ENCODE data around the gene ERICH6B.

The ERICH6B gene

DNA sequence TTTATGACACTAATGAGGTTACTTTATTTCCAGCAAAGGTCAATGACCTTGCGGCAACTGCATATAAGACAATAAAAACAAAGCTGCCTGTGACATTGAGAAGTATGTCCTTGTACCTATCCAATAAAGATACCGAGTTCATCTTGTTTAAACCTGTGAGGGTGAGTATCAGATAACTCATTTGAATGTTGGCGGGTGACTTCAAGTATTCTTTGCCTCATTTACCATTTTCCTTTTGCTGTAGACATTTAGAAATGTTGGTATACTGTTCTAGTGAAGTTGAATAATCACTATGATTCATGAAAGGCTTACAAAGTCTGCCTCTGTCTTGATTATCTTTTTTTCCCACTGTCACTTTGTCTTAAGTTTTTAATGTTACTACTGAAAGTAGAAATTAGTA, 85.8 kb downstream of the ERICH6B start:
- Mint-ChIP-seq H3K27ac (ENCODE audit: low read depth) (no peak overlapping the region), H3K36me3 (ENCODE audit: insufficient read depth) (peaks cover 66% of the 10 kb centered on the region), H3K4me1 (no peaks in the 10 kb centered on the region), H3K9me3 (no peaks in the 10 kb centered on the region), H3K27me3 (no peaks in the 10 kb centered on the region), H3K4me3 (no peak overlapping the region)
- no peak for DNase-seq (ENCODE audit: low spot score in 2 of 2)
- no peak for ATAC-seq (replicated peaks; ENCODE audit: extremely low read depth, poor library complexity, severe bottlenecking)

DNA sequence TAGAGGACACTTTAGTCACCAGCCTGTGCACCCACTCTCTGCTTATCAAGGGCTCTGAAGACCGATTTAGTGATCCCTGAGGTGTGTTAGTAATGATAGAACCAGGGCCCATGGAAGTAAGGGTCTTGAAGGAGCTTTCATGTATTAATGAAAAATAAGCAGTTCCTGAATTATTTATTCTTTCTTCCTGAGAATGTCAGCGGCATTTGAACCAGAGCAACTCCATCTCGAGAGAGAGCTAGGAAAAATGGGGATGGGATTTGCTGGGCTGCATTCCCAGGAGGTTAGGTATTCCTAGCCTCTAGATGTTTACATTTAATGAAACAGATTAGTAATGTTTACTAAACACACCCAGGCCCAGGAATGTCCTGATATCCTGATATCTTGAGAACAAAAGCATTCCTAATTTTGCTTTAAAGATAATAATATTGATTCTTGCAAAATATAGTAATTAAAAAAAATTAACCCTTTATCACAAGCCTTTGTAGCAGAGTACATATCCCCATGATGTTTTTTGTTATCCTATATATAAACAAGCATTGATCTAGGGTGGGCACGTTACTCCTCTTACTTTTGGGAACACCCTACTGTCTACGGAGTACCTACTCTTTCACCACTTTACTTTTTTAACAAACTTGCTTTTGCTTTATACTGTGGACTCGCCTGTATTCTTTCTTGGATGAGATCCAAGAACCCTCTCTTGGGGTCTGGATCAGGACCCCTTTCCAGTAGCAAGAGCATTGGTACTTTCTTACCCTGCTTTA, 87.7 kb downstream of the ERICH6B start:
- ATAC-seq (replicated peaks; ENCODE audit: extremely low read depth, poor library complexity, severe bottlenecking) = no peak
- no peak for DNase-seq (ENCODE audit: low spot score in 2 of 2)
- Mint-ChIP-seq H3K27ac (ENCODE audit: low read depth) (no peak overlapping the region), H3K27me3 (no peaks in the 10 kb centered on the region), H3K9me3 (no peaks in the 10 kb centered on the region), H3K4me1 (peaks cover under 1% of the 10 kb centered on the region), H3K36me3 (ENCODE audit: insufficient read depth) (peaks cover 60% of the 10 kb centered on the region), H3K4me3 (no peak overlapping the region)

- Mint-ChIP-seq H3K27me3 (no peaks in the 10 kb centered on the region), H3K27ac (ENCODE audit: low read depth) (no peak overlapping the region), H3K36me3 (ENCODE audit: insufficient read depth) (peaks cover 70% of the 10 kb centered on the region)
These were observed 93.0 kb downstream of the ERICH6B start for GRCh38 chr13:45522571-45522970.

GRCh38 chr13:45521297-45521696, 94.2 kb downstream of the ERICH6B start:
- H3K27me3 Mint-ChIP-seq = no peaks in the 10 kb centered on the region
- peaks cover 72% of the 10 kb centered on the region for H3K36me3 Mint-ChIP-seq (ENCODE audit: insufficient read depth)
- H3K4me3 Mint-ChIP-seq = no peak overlapping the region
- ATAC-seq (replicated peaks; ENCODE audit: extremely low read depth, poor library complexity, severe bottlenecking) = no peak
- no peaks in the 10 kb centered on the region for H3K9me3 Mint-ChIP-seq
- H3K4me1 Mint-ChIP-seq = peaks cover 8% of the 10 kb centered on the region
- H3K27ac Mint-ChIP-seq (ENCODE audit: low read depth) = no peak overlapping the region
- DNase-seq (ENCODE audit: low spot score in 2 of 2) = no peak

More at GRCh38 chr13:45522571-45522970, 93.0 kb downstream of the ERICH6B start:
- peaks cover 8% of the 10 kb centered on the region for H3K4me1 Mint-ChIP-seq
- H3K4me3 Mint-ChIP-seq = no peak overlapping the region
- ATAC-seq (replicated peaks; ENCODE audit: extremely low read depth, poor library complexity, severe bottlenecking) (no peak), DNase-seq (ENCODE audit: low spot score in 2 of 2) (no peak)
- H3K9me3 Mint-ChIP-seq = no peaks in the 10 kb centered on the region

- peak overlapping the region; percentile 20 for H3K27ac Mint-ChIP-seq (ENCODE audit: low read depth)
- no peak for DNase-seq (ENCODE audit: low spot score in 2 of 2)
- peaks cover 66% of the 10 kb centered on the region for H3K36me3 Mint-ChIP-seq (ENCODE audit: insufficient read depth)
- H3K9me3 Mint-ChIP-seq = no peaks in the 10 kb centered on the region
- peaks cover 8% of the 10 kb centered on the region for H3K4me1 Mint-ChIP-seq
- ATAC-seq (replicated peaks; ENCODE audit: extremely low read depth, poor library complexity, severe bottlenecking) = no peak
- no peaks in the 10 kb centered on the region for H3K27me3 Mint-ChIP-seq
- H3K4me3 Mint-ChIP-seq = no peak overlapping the region
These were observed 96.0 kb downstream of the ERICH6B start for GRCh38 chr13:45519493-45519892.

DNA sequence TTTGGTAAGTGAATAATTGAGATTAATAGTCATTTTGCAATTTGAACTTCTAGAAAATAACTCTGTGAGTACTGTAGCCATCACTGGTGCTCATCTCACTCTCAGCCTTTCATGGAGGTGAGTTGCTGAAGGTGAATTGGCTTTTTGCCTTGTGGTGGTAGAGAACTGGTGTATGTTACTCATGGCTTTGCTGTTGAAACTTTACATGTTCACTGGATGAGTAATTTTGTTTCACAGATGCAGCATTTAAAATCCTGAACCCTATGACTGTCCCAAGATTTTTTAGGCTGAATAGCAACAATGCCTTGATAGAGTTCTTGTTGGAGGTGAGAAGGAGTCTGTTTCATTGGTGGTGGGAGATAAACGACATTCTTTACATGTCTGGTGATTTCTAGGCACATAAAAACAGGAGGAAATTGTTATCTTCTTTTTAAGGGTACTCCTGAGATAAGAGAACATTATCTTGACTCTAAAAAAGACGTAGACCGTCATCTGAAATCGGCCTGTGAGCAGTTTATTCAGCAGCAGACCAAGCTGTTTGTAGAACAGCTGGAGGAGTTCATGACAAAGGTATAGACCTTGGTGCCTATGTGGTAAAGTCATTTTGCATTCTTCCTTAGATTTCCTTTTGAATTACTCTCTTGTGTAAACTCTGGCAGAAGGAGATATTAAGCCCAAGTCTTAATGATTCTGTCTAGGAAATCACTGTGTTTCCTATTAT, 96.9 kb downstream of the ERICH6B start:
- no peak overlapping the region for H3K27ac Mint-ChIP-seq (ENCODE audit: low read depth)
- H3K36me3 Mint-ChIP-seq (ENCODE audit: insufficient read depth) = peaks cover 64% of the 10 kb centered on the region
- peaks cover 8% of the 10 kb centered on the region for H3K4me1 Mint-ChIP-seq
- no peak for DNase-seq (ENCODE audit: low spot score in 2 of 2)
- H3K4me3 Mint-ChIP-seq = no peak overlapping the region
- no peak for ATAC-seq (replicated peaks; ENCODE audit: extremely low read depth, poor library complexity, severe bottlenecking)
- no peaks in the 10 kb centered on the region for H3K9me3 Mint-ChIP-seq
- no peaks in the 10 kb centered on the region for H3K27me3 Mint-ChIP-seq

- H3K4me3 Mint-ChIP-seq = no peak overlapping the region
- peaks cover 64% of the 10 kb centered on the region for H3K36me3 Mint-ChIP-seq (ENCODE audit: insufficient read depth)
- H3K27ac Mint-ChIP-seq (ENCODE audit: low read depth) = no peak overlapping the region
- no peaks in the 10 kb centered on the region for H3K9me3 Mint-ChIP-seq
- H3K27me3 Mint-ChIP-seq = no peaks in the 10 kb centered on the region
- DNase-seq (ENCODE audit: low spot score in 2 of 2) = no peak
- no peak for ATAC-seq (replicated peaks; ENCODE audit: extremely low read depth, poor library complexity, severe bottlenecking)
- no peaks in the 10 kb centered on the region for H3K4me1 Mint-ChIP-seq
These were observed 98.8 kb downstream of the ERICH6B start for GRCh38 chr13:45516757-45517156.

DNA sequence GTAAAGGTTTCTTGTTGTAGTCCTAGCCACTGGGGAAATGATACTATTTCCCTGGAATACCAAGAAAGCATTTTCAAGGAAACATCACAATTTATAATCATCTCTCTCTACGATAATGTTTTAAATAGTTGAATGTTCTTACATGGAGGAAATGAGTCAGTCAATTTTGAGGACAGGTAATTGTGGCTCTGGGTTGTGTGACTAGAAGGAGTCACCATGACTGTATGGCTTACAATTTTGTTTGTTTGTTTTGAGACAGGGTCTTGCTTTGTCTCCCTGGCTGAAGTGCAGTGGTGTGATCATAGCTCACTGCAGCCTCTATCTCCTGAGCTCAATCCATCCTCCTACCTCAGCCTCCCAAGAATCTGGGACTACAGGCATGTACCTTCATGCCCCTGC, 103.4 kb downstream of the ERICH6B start:
- H3K27me3 Mint-ChIP-seq = no peaks in the 10 kb centered on the region
- ATAC-seq (replicated peaks; ENCODE audit: extremely low read depth, poor library complexity, severe bottlenecking) = no peak
- H3K36me3 Mint-ChIP-seq (ENCODE audit: insufficient read depth) = peaks cover 57% of the 10 kb centered on the region
- no peaks in the 10 kb centered on the region for H3K9me3 Mint-ChIP-seq
- no peaks in the 10 kb centered on the region for H3K4me1 Mint-ChIP-seq
- DNase-seq (ENCODE audit: low spot score in 2 of 2) = no peak
- H3K4me3 Mint-ChIP-seq = no peak overlapping the region
- no peak overlapping the region for H3K27ac Mint-ChIP-seq (ENCODE audit: low read depth)

DNA sequence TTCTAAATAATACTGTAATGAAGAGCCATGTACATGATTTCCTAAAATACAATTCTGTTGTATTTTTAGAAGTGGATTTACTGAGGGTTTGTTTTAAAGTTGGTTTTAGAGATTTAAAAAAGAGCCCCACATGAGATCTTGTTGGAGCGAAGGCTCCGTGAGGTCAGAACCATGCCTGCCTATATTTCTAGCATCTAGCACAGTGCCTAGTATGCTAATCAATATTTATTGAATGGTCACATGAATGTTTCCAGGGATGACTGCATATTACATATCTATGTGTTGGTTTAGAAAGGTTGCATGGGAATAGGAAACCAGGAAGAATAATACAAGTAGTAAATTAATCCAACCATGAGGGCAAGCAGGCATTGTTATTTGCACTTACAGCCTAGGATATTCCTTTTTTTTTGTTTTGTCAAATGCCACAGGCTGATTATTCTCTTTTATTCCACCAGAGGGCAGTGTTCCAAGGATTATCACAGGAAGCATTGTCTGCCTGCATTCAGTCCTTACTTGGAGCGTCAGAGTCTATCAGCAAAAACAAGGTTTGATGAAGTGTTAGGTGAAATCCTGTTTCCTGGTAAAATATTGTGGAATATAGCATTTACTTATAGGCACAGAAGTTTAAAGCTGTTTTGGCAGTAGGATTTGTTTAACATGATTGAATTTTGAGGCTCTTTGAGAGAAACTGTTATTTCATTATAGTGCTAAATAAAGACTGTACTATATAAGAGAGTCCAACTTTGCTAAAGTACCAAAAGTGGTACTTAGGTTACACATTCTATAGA, 104.0 kb downstream of the ERICH6B start:
- peaks cover under 1% of the 10 kb centered on the region for H3K4me1 Mint-ChIP-seq
- no peak overlapping the region for H3K27ac Mint-ChIP-seq (ENCODE audit: low read depth)
- peaks cover 57% of the 10 kb centered on the region for H3K36me3 Mint-ChIP-seq (ENCODE audit: insufficient read depth)
- ATAC-seq (replicated peaks; ENCODE audit: extremely low read depth, poor library complexity, severe bottlenecking) = peak; percentile 70
- no peaks in the 10 kb centered on the region for H3K27me3 Mint-ChIP-seq
- H3K9me3 Mint-ChIP-seq = no peaks in the 10 kb centered on the region
- no peak overlapping the region for H3K4me3 Mint-ChIP-seq
- no peak for DNase-seq (ENCODE audit: low spot score in 2 of 2)

DNA sequence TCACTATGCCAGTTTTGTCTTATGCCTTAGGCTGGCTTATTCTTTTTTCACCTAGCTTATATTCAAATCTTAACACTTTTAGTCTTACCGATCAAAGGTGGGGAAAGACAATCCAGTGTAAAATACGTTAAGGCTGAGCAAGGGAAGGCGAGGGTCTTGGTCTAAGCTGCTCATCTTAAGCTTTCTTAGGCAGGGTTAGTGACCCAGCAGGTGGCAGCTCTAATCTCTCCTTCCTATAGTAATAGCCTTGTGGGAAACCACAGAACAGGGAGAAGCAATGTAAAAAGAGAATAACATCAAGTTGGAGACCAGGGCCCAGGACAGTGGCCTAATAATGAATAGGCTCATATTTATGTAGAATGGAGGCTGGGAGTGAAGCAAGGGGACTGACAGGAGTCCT, 104.9 kb downstream of the ERICH6B start:
- Mint-ChIP-seq H3K9me3 (no peaks in the 10 kb centered on the region), H3K4me1 (peaks cover 7% of the 10 kb centered on the region), H3K27ac (ENCODE audit: low read depth) (no peak overlapping the region), H3K36me3 (ENCODE audit: insufficient read depth) (peaks cover 58% of the 10 kb centered on the region), H3K27me3 (no peaks in the 10 kb centered on the region), H3K4me3 (no peak overlapping the region)
- DNase-seq (ENCODE audit: low spot score in 2 of 2) (no peak), ATAC-seq (replicated peaks; ENCODE audit: extremely low read depth, poor library complexity, severe bottlenecking) (no peak)

DNA sequence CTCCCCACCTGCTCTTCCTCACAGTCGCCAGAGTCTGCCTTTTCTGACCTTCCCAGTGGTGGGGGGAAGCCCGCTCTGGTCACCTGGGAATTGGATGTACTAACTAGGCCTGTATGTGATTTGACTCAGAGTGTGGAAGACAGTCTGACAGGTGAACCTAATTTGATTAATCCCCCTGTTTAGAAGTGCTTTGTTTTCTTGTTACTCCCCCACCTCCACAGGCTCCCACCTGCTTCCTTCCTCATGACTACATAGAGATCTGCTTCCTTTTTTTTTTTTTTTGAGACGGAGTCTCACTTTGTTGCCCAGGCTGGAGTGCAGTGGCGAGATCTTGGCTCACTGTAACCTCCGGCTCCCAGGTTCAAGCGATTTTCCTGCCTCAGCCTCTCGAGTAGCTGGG, 106.8 kb downstream of the ERICH6B start:
- no peak overlapping the region for H3K4me3 Mint-ChIP-seq
- H3K27ac Mint-ChIP-seq (ENCODE audit: low read depth) = no peak overlapping the region
- DNase-seq (ENCODE audit: low spot score in 2 of 2) = no peak
- no peaks in the 10 kb centered on the region for H3K9me3 Mint-ChIP-seq
- H3K27me3 Mint-ChIP-seq = no peaks in the 10 kb centered on the region
- H3K36me3 Mint-ChIP-seq (ENCODE audit: insufficient read depth) = peaks cover 67% of the 10 kb centered on the region
- H3K4me1 Mint-ChIP-seq = peaks cover 7% of the 10 kb centered on the region
- no peak for ATAC-seq (replicated peaks; ENCODE audit: extremely low read depth, poor library complexity, severe bottlenecking)

GRCh38 chr13:45506811-45507210, 108.7 kb downstream of the ERICH6B start:
- Mint-ChIP-seq H3K36me3 (ENCODE audit: insufficient read depth) (peaks cover 64% of the 10 kb centered on the region), H3K27me3 (no peaks in the 10 kb centered on the region)

More at GRCh38 chr13:45506811-45507210, 108.7 kb downstream of the ERICH6B start:
- H3K9me3 Mint-ChIP-seq = no peaks in the 10 kb centered on the region
- peaks cover 12% of the 10 kb centered on the region for H3K4me1 Mint-ChIP-seq
- ATAC-seq (replicated peaks; ENCODE audit: extremely low read depth, poor library complexity, severe bottlenecking) (no peak), DNase-seq (ENCODE audit: low spot score in 2 of 2) (no peak)
- H3K4me3 Mint-ChIP-seq = no peak overlapping the region
- H3K27ac Mint-ChIP-seq (ENCODE audit: low read depth) = peak overlapping the region; percentile 14

Data from central memory CD8-positive, alpha-beta T cell (primary cell).